Sigmoid colon (tissue), 4 donors: ENCODE data around the gene DDX31.

Experiments
- EP300 ChIP-seq, 4 donors: sonication (generic); formaldehyde crosslinking; IDR thresholded peaks; one replicate each; pipeline ENCODE4 v1.6.1; 2017; ENCODE audit warnings: antibody characterized with exemption in 4 of 4
- POLR2A ChIP-seq, 2 donors: fragments of 450-650 bp; IDR thresholded peaks; one replicate each; pipeline ENCODE4 v1.6.1; 2016; ENCODE audit warnings: antibody characterized with exemption in 2 of 2, mild to moderate bottlenecking in 2 of 2, moderate library complexity in 2 of 2
- TF ChIP-seq, protein P1 (sequence below), 4 experiments: fragments of 450-650 bp in 3 of 4; fragments of 200-600 bp in 1 of 4; IDR thresholded peaks; one replicate each; pipeline ENCODE4 v1.5.1; 2016 to 2019; ENCODE audit warnings: antibody characterized with exemption in 4 of 4, mild to moderate bottlenecking in 3 of 4, moderate library complexity in 2 of 4

DNA sequence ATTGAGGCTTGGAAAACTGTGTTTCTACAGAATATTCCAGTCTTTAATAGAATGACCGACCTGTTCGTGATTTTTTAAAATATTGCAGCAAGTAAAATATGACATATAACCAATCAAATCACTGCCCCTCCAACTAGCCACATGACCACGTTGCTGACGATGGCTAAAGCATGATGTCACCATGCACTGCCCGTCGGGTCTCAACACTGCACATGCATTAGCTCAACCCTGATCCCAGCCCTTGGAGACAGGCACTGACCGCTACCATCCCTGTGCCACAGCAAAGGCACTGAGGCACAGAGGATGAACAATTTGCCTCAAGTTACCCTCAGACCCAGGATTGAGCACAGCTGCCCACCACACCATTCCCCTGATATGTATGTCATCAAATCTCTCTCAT is 13.5 kb downstream of the DDX31 start:
- TF ChIP-seq, protein P1, sequence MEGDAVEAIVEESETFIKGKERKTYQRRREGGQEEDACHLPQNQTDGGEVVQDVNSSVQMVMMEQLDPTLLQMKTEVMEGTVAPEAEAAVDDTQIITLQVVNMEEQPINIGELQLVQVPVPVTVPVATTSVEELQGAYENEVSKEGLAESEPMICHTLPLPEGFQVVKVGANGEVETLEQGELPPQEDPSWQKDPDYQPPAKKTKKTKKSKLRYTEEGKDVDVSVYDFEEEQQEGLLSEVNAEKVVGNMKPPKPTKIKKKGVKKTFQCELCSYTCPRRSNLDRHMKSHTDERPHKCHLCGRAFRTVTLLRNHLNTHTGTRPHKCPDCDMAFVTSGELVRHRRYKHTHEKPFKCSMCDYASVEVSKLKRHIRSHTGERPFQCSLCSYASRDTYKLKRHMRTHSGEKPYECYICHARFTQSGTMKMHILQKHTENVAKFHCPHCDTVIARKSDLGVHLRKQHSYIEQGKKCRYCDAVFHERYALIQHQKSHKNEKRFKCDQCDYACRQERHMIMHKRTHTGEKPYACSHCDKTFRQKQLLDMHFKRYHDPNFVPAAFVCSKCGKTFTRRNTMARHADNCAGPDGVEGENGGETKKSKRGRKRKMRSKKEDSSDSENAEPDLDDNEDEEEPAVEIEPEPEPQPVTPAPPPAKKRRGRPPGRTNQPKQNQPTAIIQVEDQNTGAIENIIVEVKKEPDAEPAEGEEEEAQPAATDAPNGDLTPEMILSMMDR (IDR thresholded peaks at IDR 0.05), result no peak
- TF ChIP-seq EP300 (IDR thresholded peaks at IDR 0.05) (no peak), POLR2A (IDR thresholded peaks at IDR 0.05) (no peak)
